HFF-Myc (cell line): ENCODE data around the gene TNF.

Experiments used
- DNase-seq: peaks from one replicate; pipeline ENCODE4 v3.0.0-alpha.2; 2011; ENCODE audit warnings: low read depth; ENCODE audit errors: extremely low read depth
- H3K4me3 ChIP-seq: replicated peaks from 2 replicates; pipeline ENCODE4 v1.5.1; 2011; ENCODE audit warnings: low read depth, mild to moderate bottlenecking, control low read depth, low read length
- TF ChIP-seq, protein P1 (sequence below): IDR thresholded peaks from 2 replicates; pipeline ENCODE4 v1.5.1; 2012; ENCODE audit warnings: mild to moderate bottlenecking, low read depth, low read length, control low read depth; ENCODE audit errors: missing control alignments

Gene TNF

DNA sequence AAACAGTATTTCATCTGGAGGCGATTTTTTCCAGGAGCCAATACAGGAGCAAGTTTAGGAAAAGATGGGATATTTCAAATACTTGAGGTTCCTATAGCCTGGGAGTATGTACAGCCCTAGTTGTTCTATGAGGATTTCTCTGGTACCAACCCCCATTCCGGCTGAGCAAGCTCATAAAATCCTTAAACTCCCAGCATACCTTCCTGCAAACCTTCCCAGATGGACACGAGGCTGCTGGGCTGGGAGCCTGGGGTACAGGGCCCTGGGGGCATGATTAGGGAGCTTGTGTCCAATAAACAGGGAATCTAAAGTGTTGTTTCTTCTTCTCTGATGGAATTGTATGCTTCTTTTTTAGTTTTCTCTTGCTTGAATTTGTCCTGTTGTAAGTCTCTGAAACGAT is 46.6 kb downstream of the TNF start:
- peak overlapping the region; percentile 54 for H3K4me3 ChIP-seq
- TF ChIP-seq, protein P1, sequence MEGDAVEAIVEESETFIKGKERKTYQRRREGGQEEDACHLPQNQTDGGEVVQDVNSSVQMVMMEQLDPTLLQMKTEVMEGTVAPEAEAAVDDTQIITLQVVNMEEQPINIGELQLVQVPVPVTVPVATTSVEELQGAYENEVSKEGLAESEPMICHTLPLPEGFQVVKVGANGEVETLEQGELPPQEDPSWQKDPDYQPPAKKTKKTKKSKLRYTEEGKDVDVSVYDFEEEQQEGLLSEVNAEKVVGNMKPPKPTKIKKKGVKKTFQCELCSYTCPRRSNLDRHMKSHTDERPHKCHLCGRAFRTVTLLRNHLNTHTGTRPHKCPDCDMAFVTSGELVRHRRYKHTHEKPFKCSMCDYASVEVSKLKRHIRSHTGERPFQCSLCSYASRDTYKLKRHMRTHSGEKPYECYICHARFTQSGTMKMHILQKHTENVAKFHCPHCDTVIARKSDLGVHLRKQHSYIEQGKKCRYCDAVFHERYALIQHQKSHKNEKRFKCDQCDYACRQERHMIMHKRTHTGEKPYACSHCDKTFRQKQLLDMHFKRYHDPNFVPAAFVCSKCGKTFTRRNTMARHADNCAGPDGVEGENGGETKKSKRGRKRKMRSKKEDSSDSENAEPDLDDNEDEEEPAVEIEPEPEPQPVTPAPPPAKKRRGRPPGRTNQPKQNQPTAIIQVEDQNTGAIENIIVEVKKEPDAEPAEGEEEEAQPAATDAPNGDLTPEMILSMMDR: no peak
- DNase-seq: no peak

DNA sequence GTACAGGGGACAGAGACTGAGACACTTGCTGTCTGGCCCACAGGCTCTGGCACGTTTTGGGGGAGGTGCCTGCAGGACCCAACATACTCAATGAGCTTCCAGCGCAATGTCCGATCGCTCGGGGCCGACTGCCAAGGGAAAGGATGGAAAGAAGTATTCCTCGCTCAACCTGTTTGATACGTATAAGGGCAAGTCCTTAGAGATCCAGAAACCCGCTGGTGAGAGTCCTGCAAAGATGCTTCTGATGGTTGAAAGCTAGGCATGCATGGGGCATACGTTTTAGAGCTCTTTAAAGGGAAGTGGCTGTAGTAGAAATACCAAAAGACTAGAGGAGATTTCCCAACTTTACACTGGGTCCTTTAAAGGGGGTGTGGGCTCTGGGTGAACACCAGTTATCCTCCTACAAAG is 47.3 kb downstream of the TNF start:
- H3K4me3 ChIP-seq: peak overlapping the region; percentile 54
- TF ChIP-seq, protein P1: no peak
- no peak for DNase-seq

DNA sequence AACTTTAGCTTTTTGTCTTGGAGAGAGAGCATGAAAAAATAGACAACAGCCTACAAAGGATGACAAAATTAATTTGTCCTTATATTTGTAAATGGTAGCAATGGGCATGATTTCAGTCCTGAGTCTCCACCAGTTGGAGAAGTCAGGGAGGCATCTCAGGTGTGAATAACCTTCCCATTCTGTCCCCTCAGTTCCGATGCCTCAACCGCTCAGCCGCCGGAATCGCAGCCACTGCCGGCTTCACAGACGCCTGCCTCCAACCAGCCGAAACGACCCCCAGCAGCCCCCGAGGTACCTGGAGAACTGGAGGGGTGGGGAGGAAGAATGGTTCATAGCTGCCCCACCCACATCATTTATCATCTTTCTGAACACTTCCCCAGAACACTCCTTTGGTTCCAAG is 48.7 kb downstream of the TNF start:
- TF ChIP-seq, protein P1: no peak
- no peak for DNase-seq
- H3K4me3 ChIP-seq: no peak overlapping the region

DNA sequence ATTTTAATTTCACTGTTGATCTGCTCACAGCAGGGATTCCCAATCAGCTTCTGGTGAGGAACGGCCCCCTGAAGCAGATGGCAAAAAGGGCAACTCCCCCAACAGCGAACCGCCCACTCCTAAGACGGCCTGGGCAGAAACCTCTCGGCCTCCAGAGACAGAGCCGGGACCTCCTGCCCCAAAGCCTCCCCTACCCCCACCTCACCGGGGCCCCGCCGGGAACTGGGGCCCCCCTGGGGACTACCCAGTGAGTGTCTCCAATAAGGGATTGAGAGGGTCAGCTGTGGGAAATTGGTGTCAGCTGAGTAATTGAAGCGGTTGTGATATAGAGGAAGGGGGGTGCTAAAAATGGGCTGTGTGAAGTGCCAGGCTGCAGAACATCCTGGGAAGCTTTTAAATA is 51.6 kb downstream of the TNF start:
- TF ChIP-seq, protein P1: no peak
- no peak overlapping the region for H3K4me3 ChIP-seq
- DNase-seq: no peak

DNA sequence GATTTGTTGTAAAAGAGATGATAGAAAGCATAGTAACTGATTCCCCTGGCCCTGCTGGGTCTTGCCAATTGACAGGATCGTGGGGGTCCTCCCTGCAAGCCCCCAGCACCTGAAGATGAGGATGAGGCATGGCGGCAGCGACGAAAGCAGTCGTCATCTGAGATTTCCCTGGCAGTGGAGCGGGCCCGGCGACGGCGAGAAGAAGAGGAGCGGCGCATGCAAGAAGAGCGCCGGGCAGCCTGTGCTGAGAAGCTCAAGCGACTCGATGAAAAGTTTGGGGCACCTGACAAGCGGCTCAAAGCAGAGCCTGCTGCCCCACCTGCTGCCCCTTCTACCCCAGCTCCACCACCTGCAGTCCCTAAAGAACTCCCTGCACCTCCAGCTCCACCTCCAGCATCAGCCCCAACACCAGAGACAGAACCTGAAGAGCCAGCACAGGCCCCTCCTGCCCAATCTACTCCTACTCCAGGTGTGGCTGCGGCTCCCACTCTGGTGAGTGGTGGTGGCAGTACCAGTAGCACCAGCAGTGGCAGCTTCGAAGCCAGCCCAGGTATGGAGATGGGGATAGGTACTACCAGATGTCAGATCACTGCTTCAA is 52.4 kb downstream of the TNF start:
- TF ChIP-seq, protein P1: no peak
- H3K4me3 ChIP-seq: no peak overlapping the region
- DNase-seq: no peak
